Measurements from ENCODE around the gene MYO9A. TPM values are rescaled to one million over a fixed set of nuclear protein-coding genes. Genes with fewer than 3 reads are reported as not detected.

Gene MYO9A
- total and polyA plus RNA-seq, 5 donors from 2014 or later: 8.3 to 32.3 (median 11.5) TPM

DNA sequence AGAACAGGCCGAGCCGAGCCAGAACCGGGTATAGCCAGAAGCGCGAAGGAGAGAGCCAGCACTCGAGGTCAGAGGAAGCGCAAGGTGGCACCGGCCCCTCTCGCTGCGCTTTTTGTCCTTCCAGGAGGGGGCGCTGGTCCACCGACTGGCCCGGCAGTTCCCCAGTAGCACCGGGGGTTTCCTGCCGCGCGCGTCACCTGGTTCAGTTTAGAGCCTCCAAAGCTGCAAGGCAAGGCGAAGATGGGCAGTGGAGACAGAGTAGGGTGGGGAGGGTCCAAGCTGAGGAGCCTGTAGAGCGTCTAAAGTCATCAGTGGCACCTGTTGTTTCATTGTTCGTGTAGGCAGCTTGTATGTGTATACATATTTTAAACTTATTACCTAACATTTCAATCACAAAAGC, 315.2 kb downstream of the MYO9A start:
- Mint-ChIP-seq H3K36me3 (no peaks in the 10 kb centered on the region), H3K4me1 (no peaks in the 10 kb centered on the region), H3K9me3 (no peaks in the 10 kb centered on the region), H3K27ac (no peak overlapping the region), H3K27me3 (peaks cover 16% of the 10 kb centered on the region), H3K4me3 (no peak overlapping the region)
- Histone ChIP-seq H3K4me3 (ENCODE audit: low read depth, low read length) (no peak overlapping the region), H3K36me3 (ENCODE audit: control insufficient read depth, insufficient read depth, low read length) (no peaks in the 10 kb centered on the region), H3K27me3 (ENCODE audit: control insufficient read depth, insufficient read depth, low read length) (no peaks in the 10 kb centered on the region), H3K9me3 (ENCODE audit: control insufficient read depth in 2 of 2, low read length in 2 of 2) (no peaks in the 10 kb centered on the region), H3K4me1 (ENCODE audit: control insufficient read depth, insufficient read depth, low read length, poor library complexity, severe bottlenecking) (no peaks in the 10 kb centered on the region), H3K27ac (ENCODE audit: insufficient read depth, low read length, poor library complexity, severe bottlenecking) (no peak overlapping the region)
- ATAC-seq (ENCODE audit: low read depth in 2 of 2): no peak
- peak in 2 of 3 donors; percentile 3 to 29 for DNase-seq

DNA sequence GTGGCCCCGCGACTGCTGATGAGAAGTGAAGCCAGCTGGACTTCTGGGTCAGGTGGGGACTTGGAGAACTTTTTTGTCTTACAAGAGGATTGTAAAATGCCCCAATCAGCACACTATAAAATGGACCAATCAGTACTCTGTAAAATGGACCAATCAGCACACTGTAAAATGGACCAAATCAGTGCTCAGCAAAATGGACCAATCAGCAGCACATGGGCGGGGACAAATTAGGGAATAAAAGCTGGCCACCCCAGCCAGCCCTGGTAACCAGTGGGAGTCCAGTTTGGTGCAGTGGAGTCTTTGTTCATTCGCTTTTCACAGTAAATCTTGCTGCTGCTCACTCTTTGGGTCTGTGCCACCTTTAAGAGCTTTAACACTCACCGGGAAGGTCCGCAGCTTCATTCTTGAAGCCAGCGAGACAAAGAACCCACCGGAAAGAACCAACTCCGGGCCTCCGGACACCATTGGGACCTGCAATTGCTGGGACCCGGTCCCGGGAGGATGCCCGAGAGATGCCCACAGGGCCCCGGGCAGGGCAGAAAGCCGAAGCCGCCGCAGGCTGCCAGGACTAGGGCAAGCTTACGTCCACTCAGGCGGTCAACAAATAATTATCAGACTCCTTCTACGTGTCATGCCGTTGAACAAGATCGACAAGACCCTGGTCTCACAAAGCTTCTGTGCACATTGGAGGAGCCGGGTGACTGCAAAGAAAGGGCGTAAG, 315.9 kb downstream of the MYO9A start:
- no peaks in the 10 kb centered on the region for H3K4me1 Mint-ChIP-seq
- H3K36me3 ChIP-seq (ENCODE audit: control insufficient read depth, insufficient read depth, low read length): no peaks in the 10 kb centered on the region
- H3K9me3 Mint-ChIP-seq: no peaks in the 10 kb centered on the region
- H3K27ac Mint-ChIP-seq: no peak overlapping the region
- H3K4me3 ChIP-seq (ENCODE audit: low read depth, low read length): no peak overlapping the region
- H3K27ac ChIP-seq (ENCODE audit: insufficient read depth, low read length, poor library complexity, severe bottlenecking): no peak overlapping the region
- H3K36me3 Mint-ChIP-seq: no peaks in the 10 kb centered on the region
- DNase-seq: no peak
- no peaks in the 10 kb centered on the region for H3K4me1 ChIP-seq (ENCODE audit: control insufficient read depth, insufficient read depth, low read length, poor library complexity, severe bottlenecking)
- ATAC-seq (ENCODE audit: low read depth in 2 of 2): no peak
- H3K4me3 Mint-ChIP-seq: no peak overlapping the region
- H3K27me3 Mint-ChIP-seq: peaks cover 16% of the 10 kb centered on the region
- no peaks in the 10 kb centered on the region for H3K27me3 ChIP-seq (ENCODE audit: control insufficient read depth, insufficient read depth, low read length)
- no peaks in the 10 kb centered on the region for H3K9me3 ChIP-seq (ENCODE audit: control insufficient read depth in 2 of 2, low read length in 2 of 2)

DNA sequence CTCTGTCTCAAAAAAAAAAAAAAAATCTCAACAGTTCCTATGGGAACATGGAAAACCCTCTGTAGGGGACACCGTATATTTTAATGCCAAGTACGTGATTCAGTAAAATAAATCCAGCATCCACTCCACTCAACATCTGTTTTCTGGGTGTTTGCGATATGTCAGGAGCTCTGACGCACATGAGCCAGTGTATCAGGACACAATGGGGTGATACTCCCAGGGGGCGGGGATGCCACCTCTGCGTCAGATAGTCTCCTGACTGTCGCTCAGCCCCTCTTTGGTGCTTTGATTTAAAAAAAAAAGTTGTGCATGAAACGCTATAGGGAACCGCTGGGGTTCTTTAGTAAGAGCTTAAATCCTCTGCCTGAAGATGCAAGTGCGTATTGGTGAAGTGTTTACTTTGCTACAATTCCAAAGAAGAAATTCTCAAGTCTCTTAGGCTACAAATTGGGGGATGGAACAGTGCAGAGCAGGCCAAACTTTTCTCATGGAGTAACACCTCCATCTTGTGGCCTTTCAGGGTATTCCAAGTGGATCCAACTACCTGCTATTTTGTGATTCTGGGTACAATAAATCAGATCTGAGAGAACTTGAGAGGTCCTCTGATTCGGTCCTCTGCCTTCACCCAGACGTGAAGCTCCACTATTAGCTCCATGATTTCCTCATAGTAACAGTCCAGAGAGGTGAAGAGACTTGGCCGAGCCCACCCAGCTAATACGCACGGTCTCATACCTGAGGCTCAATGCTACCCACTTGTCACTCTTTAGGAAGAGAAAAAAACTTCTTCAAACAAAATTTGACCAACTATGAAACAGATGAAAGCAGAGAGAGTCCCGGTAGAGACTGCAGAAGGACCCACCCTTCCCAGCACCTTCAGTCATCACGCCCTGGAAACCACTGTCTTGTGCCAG, 316.9 kb downstream of the MYO9A start:
- H3K27me3 ChIP-seq (ENCODE audit: control insufficient read depth, insufficient read depth, low read length): no peaks in the 10 kb centered on the region
- Mint-ChIP-seq H3K36me3 (no peaks in the 10 kb centered on the region), H3K27me3 (peaks cover 16% of the 10 kb centered on the region), H3K27ac (no peak overlapping the region), H3K4me1 (no peaks in the 10 kb centered on the region), H3K9me3 (peaks cover 0 to 3% (median 0%) of the 10 kb centered on the region in 7 donors), H3K4me3 (no peak overlapping the region)
- H3K4me1 ChIP-seq (ENCODE audit: control insufficient read depth, insufficient read depth, low read length, poor library complexity, severe bottlenecking): no peaks in the 10 kb centered on the region
- no peak overlapping the region for H3K27ac ChIP-seq (ENCODE audit: insufficient read depth, low read length, poor library complexity, severe bottlenecking)
- ATAC-seq (ENCODE audit: low read depth in 2 of 2) (no peak), DNase-seq (peak in 2 of 3 donors; percentile 3 to 34)
- no peaks in the 10 kb centered on the region for H3K36me3 ChIP-seq (ENCODE audit: control insufficient read depth, insufficient read depth, low read length)
- H3K9me3 ChIP-seq (ENCODE audit: control insufficient read depth in 2 of 2, low read length in 2 of 2): no peaks in the 10 kb centered on the region
- H3K4me3 ChIP-seq (ENCODE audit: low read depth, low read length): no peak overlapping the region

DNA sequence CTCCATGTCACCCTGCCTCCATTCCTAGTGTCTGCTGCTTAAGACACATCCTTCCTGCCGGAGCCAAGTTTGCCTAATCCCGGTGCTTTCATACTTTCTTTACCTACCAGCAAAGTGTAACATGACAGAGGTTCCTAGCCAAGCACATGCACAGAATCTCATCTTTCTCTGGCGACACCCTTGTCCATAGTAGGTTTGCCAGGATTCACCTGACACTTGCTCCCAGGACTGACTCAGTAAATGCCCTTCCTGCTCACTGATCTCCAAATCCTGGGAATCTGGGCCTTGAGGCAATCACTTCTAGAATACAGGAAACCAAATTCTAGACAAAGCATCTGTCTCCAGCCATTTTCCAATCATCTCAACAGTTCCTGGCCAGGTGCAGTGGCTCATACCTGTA, 317.8 kb downstream of the MYO9A start:
- Mint-ChIP-seq H3K4me3 (no peak overlapping the region), H3K4me1 (no peaks in the 10 kb centered on the region), H3K27me3 (peaks cover 16% of the 10 kb centered on the region), H3K36me3 (no peaks in the 10 kb centered on the region), H3K27ac (no peak overlapping the region), H3K9me3 (peaks cover 0 to 3% (median 0%) of the 10 kb centered on the region in 7 donors)
- no peak overlapping the region for H3K27ac ChIP-seq (ENCODE audit: insufficient read depth, low read length, poor library complexity, severe bottlenecking)
- DNase-seq (no peak), ATAC-seq (ENCODE audit: low read depth in 2 of 2) (no peak)
- H3K9me3 ChIP-seq (ENCODE audit: control insufficient read depth in 2 of 2, low read length in 2 of 2): no peaks in the 10 kb centered on the region
- no peaks in the 10 kb centered on the region for H3K36me3 ChIP-seq (ENCODE audit: control insufficient read depth, insufficient read depth, low read length)
- no peaks in the 10 kb centered on the region for H3K27me3 ChIP-seq (ENCODE audit: control insufficient read depth, insufficient read depth, low read length)
- H3K4me1 ChIP-seq (ENCODE audit: control insufficient read depth, insufficient read depth, low read length, poor library complexity, severe bottlenecking): no peaks in the 10 kb centered on the region
- H3K4me3 ChIP-seq (ENCODE audit: low read depth, low read length): no peak overlapping the region

DNA sequence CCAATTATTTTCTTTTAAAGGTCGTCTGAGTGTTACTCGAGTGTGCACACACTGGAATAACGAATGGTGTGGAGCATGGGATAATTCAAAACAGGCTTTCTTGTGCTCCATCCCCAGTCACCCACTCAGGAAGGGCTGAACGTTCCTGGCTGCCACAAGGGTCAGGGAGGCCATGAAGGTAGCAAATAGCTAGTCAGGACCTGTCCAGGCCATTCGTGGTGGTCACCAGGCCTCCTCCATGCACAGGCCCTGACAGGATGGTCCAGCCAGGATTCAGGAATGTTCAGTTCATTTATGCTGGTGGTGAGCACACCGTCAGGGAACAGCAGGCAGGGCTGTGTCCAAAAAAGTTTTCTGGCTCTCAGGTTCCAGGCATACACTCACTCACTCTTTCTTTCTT, 319.3 kb downstream of the MYO9A start:
- Histone ChIP-seq H3K27ac (ENCODE audit: insufficient read depth, low read length, poor library complexity, severe bottlenecking) (no peak overlapping the region), H3K36me3 (ENCODE audit: control insufficient read depth, insufficient read depth, low read length) (no peaks in the 10 kb centered on the region)

DNA sequence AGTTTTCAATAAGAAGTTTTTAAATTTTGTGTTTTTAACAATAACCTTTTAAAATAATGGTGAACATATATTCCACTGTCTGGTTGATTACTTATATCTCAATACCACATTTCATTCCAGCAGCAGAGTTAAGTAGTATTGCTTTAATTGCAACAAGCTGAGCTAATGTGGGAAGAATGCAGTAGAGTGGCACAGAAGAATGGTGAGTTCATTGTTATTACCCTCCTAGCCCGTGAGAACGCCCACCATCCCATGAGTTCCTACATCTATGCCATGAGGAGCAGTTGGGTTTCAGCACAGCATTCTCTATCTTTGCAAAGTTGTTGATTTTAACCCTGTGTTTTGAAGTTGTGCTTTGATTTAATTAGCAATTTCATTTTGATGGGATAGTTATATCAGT, 325.4 kb downstream of the MYO9A start:
- Mint-ChIP-seq H3K9me3 (peaks cover 0 to 4% (median 0%) of the 10 kb centered on the region in 7 donors), H3K36me3 (no peaks in the 10 kb centered on the region), H3K4me3 (no peak overlapping the region), H3K4me1 (peaks cover 0 to 3% (median 0%) of the 10 kb centered on the region in 4 donors), H3K27ac (no peak overlapping the region), H3K27me3 (peaks cover 18% of the 10 kb centered on the region)
- DNase-seq (no peak), ATAC-seq (ENCODE audit: low read depth in 2 of 2) (no peak)
- Histone ChIP-seq H3K4me1 (ENCODE audit: control insufficient read depth, insufficient read depth, low read length, poor library complexity, severe bottlenecking) (no peaks in the 10 kb centered on the region), H3K9me3 (ENCODE audit: control insufficient read depth in 2 of 2, low read length in 2 of 2) (no peaks in the 10 kb centered on the region), H3K27me3 (ENCODE audit: control insufficient read depth, insufficient read depth, low read length) (no peaks in the 10 kb centered on the region), H3K36me3 (ENCODE audit: control insufficient read depth, insufficient read depth, low read length) (no peaks in the 10 kb centered on the region), H3K27ac (ENCODE audit: insufficient read depth, low read length, poor library complexity, severe bottlenecking) (no peak overlapping the region), H3K4me3 (ENCODE audit: low read depth, low read length) (no peak overlapping the region)

More for the DNA sequence above, 319.3 kb downstream of the MYO9A start:
- no peaks in the 10 kb centered on the region for H3K9me3 ChIP-seq (ENCODE audit: control insufficient read depth in 2 of 2, low read length in 2 of 2)
- Mint-ChIP-seq H3K4me3 (no peak overlapping the region), H3K36me3 (no peaks in the 10 kb centered on the region), H3K27me3 (peaks cover 16% of the 10 kb centered on the region), H3K9me3 (peaks cover 0 to 3% (median 0%) of the 10 kb centered on the region in 7 donors), H3K4me1 (no peaks in the 10 kb centered on the region), H3K27ac (no peak overlapping the region)
- no peak overlapping the region for H3K4me3 ChIP-seq (ENCODE audit: low read depth, low read length)
- no peak for DNase-seq
- ATAC-seq (ENCODE audit: low read depth in 2 of 2): no peak
- no peaks in the 10 kb centered on the region for H3K27me3 ChIP-seq (ENCODE audit: control insufficient read depth, insufficient read depth, low read length)
- H3K4me1 ChIP-seq (ENCODE audit: control insufficient read depth, insufficient read depth, low read length, poor library complexity, severe bottlenecking): no peaks in the 10 kb centered on the region

DNA sequence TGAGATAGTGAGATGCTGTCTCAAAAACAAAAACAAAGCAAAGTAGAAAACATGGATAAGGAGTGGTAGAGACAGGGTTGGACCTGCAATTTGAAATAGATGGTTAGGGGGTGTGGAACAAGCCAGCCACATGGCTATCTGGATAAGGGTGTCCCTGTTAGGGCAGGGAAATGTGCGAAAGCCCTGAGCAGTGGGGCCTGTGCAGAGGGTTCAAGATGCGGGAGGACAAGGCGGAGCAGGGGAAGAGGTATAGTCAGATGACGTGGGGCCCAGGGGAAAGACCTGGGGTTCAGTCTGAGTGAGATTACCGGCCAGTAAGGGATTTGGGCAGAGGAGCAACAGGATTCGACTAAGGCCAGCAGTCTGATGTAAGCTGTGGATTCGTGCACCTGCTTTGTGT, 326.0 kb downstream of the MYO9A start:
- Mint-ChIP-seq H3K27me3 (peaks cover 18% of the 10 kb centered on the region), H3K36me3 (no peaks in the 10 kb centered on the region), H3K9me3 (peaks cover 0 to 4% (median 0%) of the 10 kb centered on the region in 7 donors), H3K4me1 (peaks cover 0 to 3% (median 0%) of the 10 kb centered on the region in 4 donors), H3K4me3 (no peak overlapping the region), H3K27ac (peak overlapping the region in 1 of 3 donors; percentile 1)
- ATAC-seq (ENCODE audit: low read depth in 2 of 2) (no peak), DNase-seq (no peak)
- Histone ChIP-seq H3K27ac (ENCODE audit: insufficient read depth, low read length, poor library complexity, severe bottlenecking) (no peak overlapping the region), H3K27me3 (ENCODE audit: control insufficient read depth, insufficient read depth, low read length) (no peaks in the 10 kb centered on the region), H3K36me3 (ENCODE audit: control insufficient read depth, insufficient read depth, low read length) (no peaks in the 10 kb centered on the region), H3K9me3 (ENCODE audit: control insufficient read depth in 2 of 2, low read length in 2 of 2) (no peaks in the 10 kb centered on the region), H3K4me3 (ENCODE audit: low read depth, low read length) (no peak overlapping the region), H3K4me1 (ENCODE audit: control insufficient read depth, insufficient read depth, low read length, poor library complexity, severe bottlenecking) (no peaks in the 10 kb centered on the region)
